ENCODE results near the gene HIF1A. TPM values are rescaled to one million over a fixed set of nuclear protein-coding genes. Genes with fewer than 3 reads are reported as not detected.

The HIF1A gene
- total RNA-seq, 1 donor from 2014 or later, result 179 TPM

GRCh38 chr14:61774861-61775260 is 79.5 kb downstream of the HIF1A start:
- CTCF ChIA-PET, result no interaction called here
- POLR2A ChIA-PET, result no interaction called here
- TF ChIP-seq CTCF (IDR thresholded peaks at IDR 0.05), result no peak
- Mint-ChIP-seq H3K4me1 (no peaks in the 10 kb centered on the region), H3K9me3 (no peaks in the 10 kb centered on the region), H3K27me3 (no peaks in the 10 kb centered on the region), H3K36me3 (ENCODE audit: low read depth) (peaks cover 72% of the 10 kb centered on the region), H3K4me3 (no peak overlapping the region), H3K27ac (no peak overlapping the region)
- ATAC-seq (ENCODE audit: low read depth) (no peak), DNase-seq (no peak)
- intact Hi-C loops (cut with micrococcal nuclease), result no loop called here

GRCh38 chr14:61780125-61780524 is 84.8 kb downstream of the HIF1A start:
- CTCF ChIA-PET, result no interaction called here
- no peak overlapping the region for H3K4me3 Mint-ChIP-seq
- no peak overlapping the region for H3K27ac Mint-ChIP-seq
- H3K4me1 Mint-ChIP-seq, result no peaks in the 10 kb centered on the region
- H3K27me3 Mint-ChIP-seq, result no peaks in the 10 kb centered on the region
- TF ChIP-seq CTCF (IDR thresholded peaks at IDR 0.05), result no peak
- POLR2A ChIA-PET, result no interaction called here
- intact Hi-C loops (cut with micrococcal nuclease), result no loop called here
- DNase-seq (no peak), ATAC-seq (ENCODE audit: low read depth) (no peak)
- H3K9me3 Mint-ChIP-seq, result no peaks in the 10 kb centered on the region
- H3K36me3 Mint-ChIP-seq (ENCODE audit: low read depth), result peaks cover 77% of the 10 kb centered on the region

GRCh38 chr14:61797309-61797708 is 102.0 kb downstream of the HIF1A start:
- CTCF ChIA-PET, result interaction anchor here (0.7 kb wide), 1 partner anchor 337 kb away, joined by 3 read pairs; no protein-coding TSS in a partner anchor
- Mint-ChIP-seq H3K9me3 (no peaks in the 10 kb centered on the region), H3K27me3 (no peaks in the 10 kb centered on the region), H3K36me3 (ENCODE audit: low read depth) (peaks cover 27% of the 10 kb centered on the region), H3K27ac (no peak overlapping the region), H3K4me1 (no peaks in the 10 kb centered on the region), H3K4me3 (no peak overlapping the region)
- POLR2A ChIA-PET, result no interaction called here
- DNase-seq (no peak), ATAC-seq (ENCODE audit: low read depth) (no peak)
- no peak for TF ChIP-seq CTCF (IDR thresholded peaks at IDR 0.05)
- intact Hi-C loops (cut with micrococcal nuclease), result no loop called here

Other genes with a start within 250 kb of the HIF1A start
- gene SNAPC1, start 66.9 kb downstream of the HIF1A start, total RNA-seq, result 5.2 TPM in 2 replicates
- gene SYT16, start 117.2 kb downstream of the HIF1A start, total RNA-seq, result 0.05 and 0.09 TPM in 2 replicates